Endothelial cell of umbilical vein (primary cell): ENCODE results near the gene PGAP6.
"Not testable (repeated sequence)": the region's sequence is repeated elsewhere in the genome, so short reads cannot be mapped to it uniquely, and the experiment has no call there.

Source experiments
- EZH2 ChIP-seq: IDR thresholded peaks from 2 replicates; pipeline ENCODE4 v1.6.1; 2012; ENCODE audit warnings: borderline replicate concordance, low read depth, mild to moderate bottlenecking, moderate library complexity, low read length, inconsistent platforms; ENCODE audit not compliant: severe bottlenecking
- GATA2 ChIP-seq: IDR thresholded peaks from 2 replicates; pipeline ENCODE4 v1.7.0; 2011; ENCODE audit warnings: low read depth, mild to moderate bottlenecking, moderate library complexity, mixed read lengths, low read length; ENCODE audit not compliant: insufficient read length, insufficient read depth
- POLR2A ChIP-seq: IDR thresholded peaks from 2 replicates; pipeline ENCODE4 v1.6.1; 2012; ENCODE audit warnings: low read depth, mild to moderate bottlenecking, control low read depth, low read length
- TF ChIP-seq, protein P1 (sequence below), 2 donors: IDR thresholded peaks; 1 replicate in 1 of 2; 2 replicates in 1 of 2; pipeline ENCODE4 v1.5.1; 2011; ENCODE audit warnings: low read length in 2 of 2, mild to moderate bottlenecking in 2 of 2, moderate library complexity in 2 of 2, control low read depth in 1 of 2, inconsistent platforms in 1 of 2, low read depth in 1 of 2; ENCODE audit not compliant: insufficient read depth in 1 of 2; ENCODE audit errors: extremely low read depth in 1 of 2

DNA sequence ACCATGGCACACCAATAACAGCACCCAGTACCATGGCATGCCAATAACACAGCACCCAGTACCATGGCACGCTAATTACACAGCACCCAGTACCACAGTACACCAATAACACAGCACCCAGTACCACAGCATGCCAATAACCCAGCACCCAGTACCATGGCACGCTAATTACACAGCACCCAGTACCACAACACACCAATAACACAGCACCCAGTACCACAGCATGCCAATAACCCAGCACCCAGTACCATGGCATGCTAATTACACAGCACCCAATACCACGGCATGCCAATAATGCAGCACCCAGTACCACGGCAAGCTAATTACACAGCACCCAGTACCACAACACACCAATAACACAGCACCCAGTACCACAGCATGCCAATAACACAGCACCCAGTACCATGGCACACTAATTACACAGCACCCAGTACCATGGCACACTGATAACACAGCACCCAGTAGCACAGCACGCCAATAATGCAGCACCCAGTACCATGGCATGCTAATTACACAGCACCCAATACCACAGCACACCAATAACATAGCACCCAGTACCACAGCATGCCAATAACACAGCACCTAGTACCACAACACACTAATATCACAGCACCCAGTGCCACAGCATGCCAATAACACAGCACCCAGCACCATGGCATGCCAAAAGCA, 47.5 kb downstream of the PGAP6 start:
- TF ChIP-seq POLR2A, GATA2, EZH2: not testable (repeated sequence)
- TF ChIP-seq, protein P1, sequence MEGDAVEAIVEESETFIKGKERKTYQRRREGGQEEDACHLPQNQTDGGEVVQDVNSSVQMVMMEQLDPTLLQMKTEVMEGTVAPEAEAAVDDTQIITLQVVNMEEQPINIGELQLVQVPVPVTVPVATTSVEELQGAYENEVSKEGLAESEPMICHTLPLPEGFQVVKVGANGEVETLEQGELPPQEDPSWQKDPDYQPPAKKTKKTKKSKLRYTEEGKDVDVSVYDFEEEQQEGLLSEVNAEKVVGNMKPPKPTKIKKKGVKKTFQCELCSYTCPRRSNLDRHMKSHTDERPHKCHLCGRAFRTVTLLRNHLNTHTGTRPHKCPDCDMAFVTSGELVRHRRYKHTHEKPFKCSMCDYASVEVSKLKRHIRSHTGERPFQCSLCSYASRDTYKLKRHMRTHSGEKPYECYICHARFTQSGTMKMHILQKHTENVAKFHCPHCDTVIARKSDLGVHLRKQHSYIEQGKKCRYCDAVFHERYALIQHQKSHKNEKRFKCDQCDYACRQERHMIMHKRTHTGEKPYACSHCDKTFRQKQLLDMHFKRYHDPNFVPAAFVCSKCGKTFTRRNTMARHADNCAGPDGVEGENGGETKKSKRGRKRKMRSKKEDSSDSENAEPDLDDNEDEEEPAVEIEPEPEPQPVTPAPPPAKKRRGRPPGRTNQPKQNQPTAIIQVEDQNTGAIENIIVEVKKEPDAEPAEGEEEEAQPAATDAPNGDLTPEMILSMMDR (IDR thresholded peaks at IDR 0.05; ENCODE audit: extremely low read depth in 1 of 2, insufficient read depth in 1 of 2, low read depth in 1 of 2, low read length in 2 of 2), result not testable (repeated sequence)
